HUDEP-2 (cell line): Measurements from ENCODE around the gene IFNL1.
A peak's percentile ranks its signal among the peaks of the same experiment; 100 is the strongest.
"Not testable (repeated sequence)": the region's sequence is repeated elsewhere in the genome, so short reads cannot be mapped to it uniquely, and the experiment has no call there.

Source experiments
- DNase-seq, 76 experiments: peaks; one replicate each; lab custom pipeline; 2025; ENCODE audit not compliant: unreplicated experiment in 76 of 76; lab: John Stamatoyannopoulos, UW

IFNL1 gene

GRCh38 chr19:39269369-39269768, 26.8 kb upstream of the IFNL1 start:
- DNase-seq = not testable (repeated sequence)

GRCh38 chr19:39270036-39270871, 26.0 kb upstream of the IFNL1 start:
- DNase-seq = no peak

GRCh38 chr19:39273859-39274258, 22.3 kb upstream of the IFNL1 start:
- DNase-seq = not testable (repeated sequence)

- no peak for DNase-seq
These were observed 20.6 kb upstream of the IFNL1 start for GRCh38 chr19:39275578-39275977.

- DNase-seq = no peak
These were observed 19.5 kb upstream of the IFNL1 start for GRCh38 chr19:39276740-39277139.

GRCh38 chr19:39277598-39277997, 18.6 kb upstream of the IFNL1 start:
- DNase-seq = no peak

GRCh38 chr19:39282021-39282420, 14.2 kb upstream of the IFNL1 start:
- DNase-seq = no peak

- no peak for DNase-seq
These were observed 12.2 kb upstream of the IFNL1 start for GRCh38 chr19:39284032-39284431.

- DNase-seq = no peak
These were observed 2.8 kb upstream of the IFNL1 start for GRCh38 chr19:39293394-39293793.

GRCh38 chr19:39296906-39297305, 699 bp downstream of the IFNL1 start:
- DNase-seq = no peak

GRCh38 chr19:39297931-39298634, 1.9 kb downstream of the IFNL1 start:
- no peak for DNase-seq

- no peak for DNase-seq
These were observed 3.2 kb downstream of the IFNL1 start for GRCh38 chr19:39299404-39299803.

- no peak for DNase-seq
These were observed 3.6 kb downstream of the IFNL1 start for GRCh38 chr19:39299832-39300231.

- no peak for DNase-seq
These were observed 4.8 kb downstream of the IFNL1 start for GRCh38 chr19:39301021-39301420.

- no peak for DNase-seq
These were observed 5.4 kb downstream of the IFNL1 start for GRCh38 chr19:39301562-39301961.

GRCh38 chr19:39303373-39304184, 7.4 kb downstream of the IFNL1 start:
- DNase-seq = no peak

- no peak for DNase-seq
These were observed 7.9 kb downstream of the IFNL1 start for GRCh38 chr19:39304185-39304513.

GRCh38 chr19:39304701-39305571, 8.7 kb downstream of the IFNL1 start:
- no peak for DNase-seq

GRCh38 chr19:39306075-39306474, 9.9 kb downstream of the IFNL1 start:
- DNase-seq = no peak

GRCh38 chr19:39307046-39307821, 11.0 kb downstream of the IFNL1 start:
- peak in 13 of 76 experiments; percentile 5 to 45 (median 20) for DNase-seq
